ENCODE data around the gene DNAJB8. TPM values are rescaled to one million over a fixed set of nuclear protein-coding genes. Genes with fewer than 3 reads are reported as not detected.

Gene DNAJB8
- total and polyA plus RNA-seq, 3 experiments from 2014 or later = not detected

GRCh38 chr3:128488991-128489673, 22.4 kb upstream of the DNAJB8 start:
- H3K27ac Mint-ChIP-seq = no peak overlapping the region
- CTCF ChIA-PET = interaction anchor here (0.8 to 1.2 kb wide), 2 partner anchors 62 to 394 kb away, joined by 3 to 4 read pairs; no protein-coding TSS in a partner anchor
- POLR2A ChIA-PET = interaction anchor here (0.5 kb wide), 1 partner anchor 139 kb away, joined by 4 read pairs; no protein-coding TSS in a partner anchor
- Histone ChIP-seq H3K9me3 (ENCODE audit: low read length) (no peaks in the 10 kb centered on the region), H3K27ac (ENCODE audit: low read depth, low read length) (peak overlapping the region; percentile 76), H3K27me3 (ENCODE audit: insufficient read depth, low read length, poor library complexity, severe bottlenecking) (peaks cover 67% of the 10 kb centered on the region), H3K4me3 (ENCODE audit: low read length) (peak overlapping the region; percentile 37), H3K4me1 (ENCODE audit: insufficient read depth, low read length) (peaks cover 34% of the 10 kb centered on the region), H3K36me3 (ENCODE audit: insufficient read depth, low read length) (no peaks in the 10 kb centered on the region)
- no peaks in the 10 kb centered on the region for H3K9me3 Mint-ChIP-seq
- DNase-seq = peak in 2 of 5 donors; percentile 16 to 50
- peak overlapping the region; percentile 68 to 85 (median 75) for H3K4me3 Mint-ChIP-seq
- no peaks in the 10 kb centered on the region for H3K36me3 Mint-ChIP-seq
- peaks cover 62 to 65% of the 10 kb centered on the region in 2 donors for H3K27me3 Mint-ChIP-seq
- peaks cover 10 to 59% (median 28%) of the 10 kb centered on the region in 3 donors for H3K4me1 Mint-ChIP-seq

DNA sequence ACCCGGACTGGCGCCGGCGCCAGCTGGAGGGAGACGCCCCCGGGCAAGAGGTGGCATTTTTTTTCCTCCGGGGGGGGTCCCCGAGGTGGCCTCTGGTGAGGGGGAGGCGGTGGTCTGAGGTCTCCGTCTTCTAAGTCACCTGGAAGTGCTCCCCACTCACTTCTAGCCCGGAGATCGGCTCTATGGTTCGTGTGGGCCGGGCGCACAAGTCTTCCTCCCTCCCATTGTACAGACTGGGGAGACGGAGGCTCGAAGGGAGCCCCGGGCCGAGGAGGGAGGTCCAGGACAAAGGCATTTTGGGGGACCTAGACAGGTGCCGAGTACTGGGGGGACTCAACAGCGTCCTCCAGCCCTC, 21.9 kb upstream of the DNAJB8 start:
- H3K4me1 Mint-ChIP-seq = peaks cover 13 to 62% (median 30%) of the 10 kb centered on the region in 3 donors

DNA sequence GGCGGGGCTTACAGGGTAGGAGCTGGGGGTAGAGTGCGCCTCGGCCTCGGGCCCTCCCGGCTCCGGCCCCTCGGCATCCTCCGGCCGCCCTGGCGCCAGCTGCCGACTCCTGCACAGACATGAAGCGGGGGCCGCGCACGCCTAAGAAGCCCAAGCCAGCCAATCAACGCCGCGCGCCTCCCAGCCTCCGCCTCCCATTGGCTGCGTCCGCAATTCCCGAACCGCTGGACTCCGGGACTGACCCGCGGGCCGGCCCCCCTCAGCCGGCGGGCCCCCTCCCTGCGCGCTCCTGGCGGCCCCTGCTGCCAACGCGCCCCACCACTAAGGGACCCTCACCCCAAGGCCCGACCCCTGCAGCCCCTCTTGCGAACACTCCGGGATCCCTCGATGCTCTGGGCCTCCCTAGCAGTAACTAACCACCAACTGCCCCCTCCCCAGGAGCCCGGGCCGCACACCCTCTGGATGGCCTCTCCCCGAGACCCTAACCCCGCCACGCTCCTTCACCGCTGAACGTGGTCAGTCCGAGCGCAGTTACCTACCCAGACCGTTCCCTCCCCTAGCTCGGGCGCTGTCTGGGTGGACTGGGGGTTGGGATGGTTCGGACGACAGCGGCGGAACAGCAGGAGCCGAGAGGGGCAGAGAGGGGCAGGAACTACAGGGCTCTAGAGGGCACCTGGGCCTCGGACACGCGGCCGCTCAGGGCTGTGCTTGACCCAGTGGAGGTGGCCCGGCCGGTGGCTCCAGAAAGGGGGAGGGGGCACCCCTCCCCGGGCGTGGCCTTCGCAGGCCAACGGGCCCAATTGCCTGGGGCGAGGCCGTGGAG, 21.3 kb upstream of the DNAJB8 start:
- ChIA-PET CTCF (no interaction called here), POLR2A (no interaction called here)
- H3K4me3 Mint-ChIP-seq = peak overlapping the region in 6 of 7 donors; percentile 56 to 88 (median 78)
- H3K4me1 ChIP-seq (ENCODE audit: insufficient read depth, low read length) = peaks cover 39% of the 10 kb centered on the region
- H3K36me3 Mint-ChIP-seq = no peaks in the 10 kb centered on the region
- no peak overlapping the region for H3K27ac Mint-ChIP-seq
- H3K9me3 Mint-ChIP-seq = no peaks in the 10 kb centered on the region
- H3K27me3 ChIP-seq (ENCODE audit: insufficient read depth, low read length, poor library complexity, severe bottlenecking) = peaks cover 74% of the 10 kb centered on the region
- DNase-seq = peak in 1 of 5 donors; percentile 44
- H3K27me3 Mint-ChIP-seq = peaks cover 64 to 65% of the 10 kb centered on the region in 2 donors
- H3K27ac ChIP-seq (ENCODE audit: low read depth, low read length) = peak overlapping the region; percentile 76
- peaks cover 19 to 64% (median 35%) of the 10 kb centered on the region in 3 donors for H3K4me1 Mint-ChIP-seq
- no peaks in the 10 kb centered on the region for H3K36me3 ChIP-seq (ENCODE audit: insufficient read depth, low read length)
- peak overlapping the region; percentile 41 for H3K4me3 ChIP-seq (ENCODE audit: low read length)
- H3K9me3 ChIP-seq (ENCODE audit: low read length) = no peaks in the 10 kb centered on the region

More for the DNA sequence above, 21.9 kb upstream of the DNAJB8 start:
- Histone ChIP-seq H3K27me3 (ENCODE audit: insufficient read depth, low read length, poor library complexity, severe bottlenecking) (peaks cover 69% of the 10 kb centered on the region), H3K36me3 (ENCODE audit: insufficient read depth, low read length) (no peaks in the 10 kb centered on the region), H3K27ac (ENCODE audit: low read depth, low read length) (peak overlapping the region; percentile 76), H3K4me3 (ENCODE audit: low read length) (peak overlapping the region; percentile 37), H3K4me1 (ENCODE audit: insufficient read depth, low read length) (peaks cover 34% of the 10 kb centered on the region), H3K9me3 (ENCODE audit: low read length) (no peaks in the 10 kb centered on the region)
- Mint-ChIP-seq H3K27ac (peak overlapping the region in 1 of 8 donors; percentile 34), H3K4me3 (peak overlapping the region in 6 of 7 donors; percentile 68 to 85 (median 74)), H3K36me3 (no peaks in the 10 kb centered on the region), H3K9me3 (no peaks in the 10 kb centered on the region), H3K27me3 (peaks cover 62 to 64% of the 10 kb centered on the region in 2 donors)
- DNase-seq = no peak
- CTCF ChIA-PET = no interaction called here
- POLR2A ChIA-PET = no interaction called here

GRCh38 chr3:128487538-128487812, 20.8 kb upstream of the DNAJB8 start:
- no peaks in the 10 kb centered on the region for H3K9me3 ChIP-seq (ENCODE audit: low read length)
- Mint-ChIP-seq H3K36me3 (no peaks in the 10 kb centered on the region), H3K4me3 (peak overlapping the region; percentile 71 to 90 (median 84)), H3K9me3 (no peaks in the 10 kb centered on the region), H3K27me3 (peaks cover 68 to 69% of the 10 kb centered on the region in 2 donors), H3K27ac (peak overlapping the region in 1 of 8 donors; percentile 14), H3K4me1 (peaks cover 20 to 70% (median 37%) of the 10 kb centered on the region in 3 donors)
- peak overlapping the region; percentile 41 for H3K4me3 ChIP-seq (ENCODE audit: low read length)
- ChIA-PET POLR2A (no interaction called here), CTCF (no interaction called here)
- H3K36me3 ChIP-seq (ENCODE audit: insufficient read depth, low read length) = no peaks in the 10 kb centered on the region
- peaks cover 78% of the 10 kb centered on the region for H3K27me3 ChIP-seq (ENCODE audit: insufficient read depth, low read length, poor library complexity, severe bottlenecking)
- no peak for DNase-seq
- peaks cover 43% of the 10 kb centered on the region for H3K4me1 ChIP-seq (ENCODE audit: insufficient read depth, low read length)
- peak overlapping the region; percentile 70 for H3K27ac ChIP-seq (ENCODE audit: low read depth, low read length)

DNA sequence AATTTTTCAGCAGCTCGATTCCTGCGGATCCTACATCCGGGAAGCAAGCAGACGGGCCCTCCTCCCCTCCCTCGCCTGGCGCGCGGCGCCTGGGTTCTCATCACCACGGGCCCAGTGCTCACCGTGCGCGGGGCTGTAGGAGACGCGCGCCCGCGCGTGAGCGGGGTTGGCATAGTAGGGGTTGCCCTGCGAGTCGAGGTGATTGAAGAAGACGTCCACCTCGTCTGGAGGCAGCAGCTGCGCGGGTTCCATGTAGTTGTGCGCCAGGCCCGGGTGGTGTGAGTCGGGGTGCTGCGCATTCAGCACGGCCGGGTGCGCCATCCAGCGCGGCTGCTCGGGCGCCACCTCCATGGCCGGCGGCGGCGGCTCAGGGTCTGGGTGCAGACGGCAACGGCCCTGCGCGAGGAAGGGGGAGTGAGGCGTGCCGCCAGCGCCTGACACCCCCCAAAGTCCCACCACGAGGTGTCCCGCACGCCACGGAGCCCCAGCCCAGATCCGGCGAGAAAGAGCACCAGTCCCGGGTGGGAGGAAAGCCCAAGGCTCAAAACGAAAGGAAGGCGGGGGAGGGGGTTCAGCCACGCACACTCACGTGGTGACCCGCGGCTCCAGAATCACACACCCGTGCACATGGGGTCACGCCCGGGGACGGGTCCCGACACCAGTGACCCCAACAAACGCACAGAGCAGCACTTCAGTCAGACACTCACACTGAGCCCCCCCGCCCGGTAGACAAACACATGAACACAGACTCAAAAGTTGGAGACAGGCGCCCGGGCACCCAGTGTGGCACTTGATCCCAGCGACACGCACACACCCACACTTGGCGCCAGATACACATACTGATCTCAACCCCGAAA, 20.2 kb upstream of the DNAJB8 start:
- H3K4me1 Mint-ChIP-seq = peaks cover 20 to 67% (median 34%) of the 10 kb centered on the region in 3 donors
- peaks cover 74% of the 10 kb centered on the region for H3K27me3 ChIP-seq (ENCODE audit: insufficient read depth, low read length, poor library complexity, severe bottlenecking)
- H3K27me3 Mint-ChIP-seq = peaks cover 70 to 72% of the 10 kb centered on the region in 2 donors
- H3K4me3 ChIP-seq (ENCODE audit: low read length) = peak overlapping the region; percentile 41
- peak overlapping the region in 1 of 8 donors; percentile 14 for H3K27ac Mint-ChIP-seq
- no peaks in the 10 kb centered on the region for H3K9me3 ChIP-seq (ENCODE audit: low read length)
- H3K9me3 Mint-ChIP-seq = no peaks in the 10 kb centered on the region
- no peaks in the 10 kb centered on the region for H3K36me3 Mint-ChIP-seq
- H3K4me3 Mint-ChIP-seq = peak overlapping the region; percentile 71 to 90 (median 84)
- H3K27ac ChIP-seq (ENCODE audit: low read depth, low read length) = peak overlapping the region; percentile 70
- ChIA-PET CTCF (no interaction called here), POLR2A (no interaction called here)
- H3K4me1 ChIP-seq (ENCODE audit: insufficient read depth, low read length) = peaks cover 41% of the 10 kb centered on the region
- DNase-seq = peak in 2 of 5 donors; percentile 17 to 44
- H3K36me3 ChIP-seq (ENCODE audit: insufficient read depth, low read length) = no peaks in the 10 kb centered on the region

DNA sequence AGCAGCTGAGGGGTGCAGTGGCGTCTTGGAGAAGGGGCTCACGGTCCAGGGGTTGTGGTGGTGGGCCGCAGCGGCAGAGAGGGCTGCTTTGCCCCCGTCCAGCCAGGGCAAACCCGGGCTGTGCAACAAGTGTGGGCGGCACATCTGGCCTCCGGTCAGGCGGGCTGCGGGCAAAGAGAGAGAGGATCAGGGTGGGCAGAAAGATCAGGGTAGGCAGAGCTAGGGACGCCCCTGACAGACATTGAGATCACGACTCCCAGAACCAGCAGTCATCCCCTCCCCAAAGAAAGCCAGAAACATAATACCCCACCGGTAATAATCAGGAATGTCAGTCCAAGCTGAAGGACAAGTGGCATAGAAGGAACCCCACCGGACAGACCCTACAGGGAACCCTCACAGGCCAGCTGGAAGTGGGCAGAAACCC, 19.5 kb upstream of the DNAJB8 start:
- Mint-ChIP-seq H3K36me3 (no peaks in the 10 kb centered on the region), H3K27ac (no peak overlapping the region), H3K27me3 (peaks cover 66 to 74% of the 10 kb centered on the region in 2 donors), H3K4me3 (peak overlapping the region; percentile 54 to 87 (median 65)), H3K4me1 (peaks cover 20 to 60% (median 28%) of the 10 kb centered on the region in 3 donors), H3K9me3 (no peaks in the 10 kb centered on the region)
- Histone ChIP-seq H3K27ac (ENCODE audit: low read depth, low read length) (peak overlapping the region; percentile 70), H3K4me1 (ENCODE audit: insufficient read depth, low read length) (peaks cover 34% of the 10 kb centered on the region), H3K4me3 (ENCODE audit: low read length) (no peak overlapping the region), H3K27me3 (ENCODE audit: insufficient read depth, low read length, poor library complexity, severe bottlenecking) (peaks cover 67% of the 10 kb centered on the region), H3K36me3 (ENCODE audit: insufficient read depth, low read length) (no peaks in the 10 kb centered on the region), H3K9me3 (ENCODE audit: low read length) (no peaks in the 10 kb centered on the region)
- ChIA-PET POLR2A (no interaction called here), CTCF (no interaction called here)
- DNase-seq = no peak

- Mint-ChIP-seq H3K4me3 (peak overlapping the region in 5 of 7 donors; percentile 17 to 87 (median 60)), H3K9me3 (no peaks in the 10 kb centered on the region), H3K4me1 (peaks cover 20 to 55% (median 27%) of the 10 kb centered on the region in 3 donors), H3K36me3 (no peaks in the 10 kb centered on the region), H3K27me3 (peaks cover 62 to 76% of the 10 kb centered on the region in 2 donors), H3K27ac (no peak overlapping the region)
- CTCF ChIA-PET = no interaction called here
- Histone ChIP-seq H3K27me3 (ENCODE audit: insufficient read depth, low read length, poor library complexity, severe bottlenecking) (peaks cover 61% of the 10 kb centered on the region), H3K4me3 (ENCODE audit: low read length) (no peak overlapping the region), H3K36me3 (ENCODE audit: insufficient read depth, low read length) (no peaks in the 10 kb centered on the region), H3K27ac (ENCODE audit: low read depth, low read length) (peak overlapping the region; percentile 70), H3K9me3 (ENCODE audit: low read length) (no peaks in the 10 kb centered on the region), H3K4me1 (ENCODE audit: insufficient read depth, low read length) (peaks cover 28% of the 10 kb centered on the region)
- POLR2A ChIA-PET = no interaction called here
- no peak for DNase-seq
These were observed 18.9 kb upstream of the DNAJB8 start for GRCh38 chr3:128485282-128486204.

All from CD8-positive, alpha-beta memory T cell (primary cell).